ENCODE data around the gene NINJ1.

DNA sequence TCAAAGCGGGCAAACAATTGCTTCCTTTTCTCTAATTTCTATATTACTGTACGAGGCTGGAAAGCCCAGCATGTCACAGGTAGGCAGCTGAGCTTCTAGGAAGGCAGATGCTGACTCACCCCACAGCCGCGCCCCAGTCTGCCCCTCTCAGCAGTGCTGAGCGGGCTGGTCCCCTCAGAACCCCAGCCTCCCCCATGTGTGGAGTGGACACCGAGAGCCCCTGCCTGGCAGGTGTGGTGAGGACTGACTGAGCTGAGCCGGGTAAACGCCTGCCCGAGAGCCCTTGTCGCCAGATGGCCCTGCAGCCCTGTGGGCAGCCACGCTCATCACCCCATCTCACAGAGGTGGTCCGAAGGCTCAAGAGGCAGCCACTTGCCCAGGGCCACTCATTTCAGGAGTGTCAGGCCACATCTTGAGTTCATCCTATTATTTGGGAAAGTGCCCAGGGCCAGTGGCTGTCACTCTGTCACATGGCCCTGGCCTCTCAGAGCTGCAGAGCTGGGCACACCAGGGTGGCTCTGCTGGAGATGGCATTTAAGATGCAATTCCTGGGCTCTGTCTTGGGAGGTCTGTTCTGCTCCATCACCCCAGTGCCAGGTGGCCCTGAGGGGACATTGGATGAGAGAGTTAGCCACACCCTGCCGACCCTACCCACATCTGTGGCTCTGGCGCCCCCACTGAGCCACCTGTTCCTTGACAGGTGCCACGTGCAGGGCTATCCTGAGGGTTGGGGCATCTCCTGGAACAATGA, 25.6 kb downstream of the NINJ1 start:
- no peak for TF ChIP-seq POLR2A (IDR thresholded peaks at IDR 0.05)
- TF ChIP-seq, protein P1, sequence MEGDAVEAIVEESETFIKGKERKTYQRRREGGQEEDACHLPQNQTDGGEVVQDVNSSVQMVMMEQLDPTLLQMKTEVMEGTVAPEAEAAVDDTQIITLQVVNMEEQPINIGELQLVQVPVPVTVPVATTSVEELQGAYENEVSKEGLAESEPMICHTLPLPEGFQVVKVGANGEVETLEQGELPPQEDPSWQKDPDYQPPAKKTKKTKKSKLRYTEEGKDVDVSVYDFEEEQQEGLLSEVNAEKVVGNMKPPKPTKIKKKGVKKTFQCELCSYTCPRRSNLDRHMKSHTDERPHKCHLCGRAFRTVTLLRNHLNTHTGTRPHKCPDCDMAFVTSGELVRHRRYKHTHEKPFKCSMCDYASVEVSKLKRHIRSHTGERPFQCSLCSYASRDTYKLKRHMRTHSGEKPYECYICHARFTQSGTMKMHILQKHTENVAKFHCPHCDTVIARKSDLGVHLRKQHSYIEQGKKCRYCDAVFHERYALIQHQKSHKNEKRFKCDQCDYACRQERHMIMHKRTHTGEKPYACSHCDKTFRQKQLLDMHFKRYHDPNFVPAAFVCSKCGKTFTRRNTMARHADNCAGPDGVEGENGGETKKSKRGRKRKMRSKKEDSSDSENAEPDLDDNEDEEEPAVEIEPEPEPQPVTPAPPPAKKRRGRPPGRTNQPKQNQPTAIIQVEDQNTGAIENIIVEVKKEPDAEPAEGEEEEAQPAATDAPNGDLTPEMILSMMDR (IDR thresholded peaks at IDR 0.05) = no peak
